Activated T-cell treated with anti-CD3 and anti-CD28 coated beads for 48 hours (primary cell): ENCODE measurements around the gene APP.
"Not testable (repeated sequence)": the region's sequence is repeated elsewhere in the genome, so short reads cannot be mapped to it uniquely, and the experiment has no call there.

Experiments used
- DNase-seq: peaks from one replicate; pipeline ENCODE4 v3.0.0-alpha.2; 2020; ENCODE audit warnings: low read depth

The APP gene

GRCh38 chr21:25938658-25939395 is 231.7 kb downstream of the APP start:
- DNase-seq = no peak

GRCh38 chr21:25936776-25937175 is 233.8 kb downstream of the APP start:
- DNase-seq = no peak

- no peak for DNase-seq
Measured at GRCh38 chr21:25934771-25935224, 235.8 kb downstream of the APP start.

DNA sequence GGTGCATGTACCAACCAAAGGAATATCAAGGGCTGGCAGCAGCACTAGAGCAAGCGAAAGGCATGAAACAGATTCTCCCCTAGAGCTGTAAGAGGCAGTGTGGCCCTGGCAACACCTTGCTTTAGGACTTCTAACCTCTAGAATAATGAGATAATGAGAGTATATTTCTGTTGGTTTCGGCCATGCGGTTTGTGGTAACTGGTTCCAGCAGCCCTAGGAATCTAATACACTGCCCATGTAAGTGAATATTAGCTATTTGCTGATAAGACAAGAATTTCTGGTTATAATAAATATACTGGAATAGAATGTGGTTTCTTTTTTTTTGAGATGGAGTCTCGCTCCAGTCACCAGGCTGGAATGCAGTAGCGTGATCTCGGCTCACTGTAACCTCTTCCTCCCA is 236.4 kb downstream of the APP start:
- no peak for DNase-seq

DNA sequence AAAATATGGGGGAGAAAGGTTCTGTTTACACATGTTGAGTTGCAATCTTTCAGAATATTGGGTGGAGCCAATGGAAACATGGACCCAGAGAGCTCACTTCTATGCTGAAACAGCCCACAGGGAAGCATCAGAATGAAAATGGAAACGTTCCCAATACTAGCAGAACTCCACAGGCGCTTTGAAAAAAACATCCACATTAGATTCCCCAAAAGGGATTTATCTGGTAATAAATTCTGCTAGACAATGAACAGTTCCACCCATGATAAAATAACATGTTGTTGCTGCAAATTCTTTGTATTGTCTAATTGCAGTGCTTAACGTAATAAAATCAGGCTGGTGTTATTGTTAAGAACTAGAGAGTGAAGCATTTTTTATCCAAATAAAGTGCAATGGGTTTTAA is 238.8 kb downstream of the APP start:
- DNase-seq = no peak

DNA sequence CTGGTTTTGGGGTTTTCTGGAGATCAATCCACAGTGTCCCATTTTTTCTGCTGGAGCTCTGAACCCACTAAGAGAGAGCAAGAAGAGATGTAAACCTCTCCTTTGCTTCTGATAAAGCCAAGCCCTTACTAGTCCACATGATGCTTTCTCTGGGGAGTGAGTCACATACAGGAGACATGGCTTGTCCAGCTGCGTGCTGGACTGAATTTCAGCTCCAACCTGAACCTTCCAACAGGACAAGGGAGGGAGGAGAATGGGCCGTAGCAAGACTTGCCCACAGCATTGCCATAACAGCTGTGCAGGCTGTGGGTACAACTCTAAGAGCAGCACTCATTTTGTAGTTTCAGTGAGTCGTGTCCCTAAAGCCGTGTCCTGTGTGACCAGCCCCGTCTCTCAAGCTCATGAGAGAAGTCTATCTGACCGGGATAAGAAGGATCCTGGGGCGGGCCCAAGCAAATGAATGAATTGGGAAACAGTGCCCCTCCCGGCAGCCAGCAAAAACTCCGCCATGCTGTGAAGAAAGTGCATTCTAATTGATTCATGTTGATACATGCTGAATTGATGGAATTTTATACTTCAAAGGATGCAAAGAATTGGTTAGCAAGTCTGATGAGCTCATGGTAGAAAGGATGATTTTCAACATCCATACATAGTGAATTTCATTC is 240.6 kb downstream of the APP start:
- no peak for DNase-seq

DNA sequence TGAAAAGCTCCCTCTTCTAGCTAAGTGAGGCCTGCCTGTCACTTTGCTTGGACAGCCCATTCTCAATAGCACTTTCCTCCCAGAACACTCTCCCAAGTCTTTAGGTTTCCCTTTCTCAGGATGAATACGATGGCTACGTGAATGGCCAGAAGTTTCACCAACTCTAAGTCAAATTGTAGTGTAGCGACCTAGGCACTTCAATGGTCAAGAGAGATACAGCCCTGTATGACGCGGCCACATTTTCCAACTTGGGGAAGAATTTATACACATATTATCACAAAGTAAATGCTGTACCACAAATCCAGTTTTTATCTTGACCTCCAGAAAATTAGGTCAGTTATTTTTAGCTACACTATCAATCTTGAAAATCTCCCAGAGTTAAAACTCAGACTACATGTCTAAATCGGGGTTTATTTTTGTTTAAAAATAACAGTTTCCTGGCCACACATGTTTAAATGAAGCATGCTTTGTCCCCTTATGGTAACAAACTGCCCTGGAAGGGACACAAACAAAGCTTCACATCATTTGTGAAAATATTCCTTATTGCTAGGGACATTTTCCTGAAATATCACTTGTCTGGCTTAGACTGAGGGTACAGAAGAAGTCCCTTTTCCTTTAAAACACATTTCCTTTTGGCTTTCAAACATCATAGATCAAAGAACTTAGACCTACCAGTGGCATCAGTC is 243.2 kb downstream of the APP start:
- DNase-seq = no peak

- no peak for DNase-seq
Measured at GRCh38 chr21:25925936-25926335, 244.6 kb downstream of the APP start.

DNA sequence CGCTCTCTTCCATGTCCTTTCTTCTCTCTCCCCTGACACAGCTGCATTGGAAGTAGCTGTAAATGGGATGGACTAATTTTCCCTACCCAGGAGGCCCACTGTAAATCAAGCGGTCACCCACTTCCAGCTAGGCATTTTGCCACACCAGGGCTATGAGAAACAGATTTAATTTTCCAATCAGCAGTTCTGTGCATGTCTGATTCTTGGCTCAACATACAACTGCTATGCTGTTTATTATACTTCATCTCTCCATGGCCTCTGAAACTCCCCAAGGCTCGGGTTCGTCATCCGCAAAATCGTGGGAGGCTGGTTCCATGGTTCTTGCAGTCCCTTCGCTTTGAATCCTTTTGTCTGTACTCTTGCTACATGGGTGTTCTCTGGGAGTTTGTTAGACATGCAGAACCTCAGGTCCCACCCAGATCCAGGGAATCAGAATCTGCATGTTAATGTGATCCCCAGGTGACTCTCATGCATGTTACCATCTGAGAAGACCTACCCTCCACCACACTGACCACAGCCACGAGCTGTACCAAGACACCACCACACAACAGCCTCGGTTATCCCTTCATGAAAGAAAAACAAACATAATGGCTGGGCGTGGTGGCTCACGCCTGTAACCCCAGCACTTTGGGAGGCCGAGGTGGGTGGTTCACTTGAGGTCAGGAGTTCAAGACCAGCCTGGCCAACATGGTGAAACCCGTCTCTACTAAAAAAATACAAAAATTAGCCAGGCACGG is 245.3 kb downstream of the APP start:
- DNase-seq = no peak

DNA sequence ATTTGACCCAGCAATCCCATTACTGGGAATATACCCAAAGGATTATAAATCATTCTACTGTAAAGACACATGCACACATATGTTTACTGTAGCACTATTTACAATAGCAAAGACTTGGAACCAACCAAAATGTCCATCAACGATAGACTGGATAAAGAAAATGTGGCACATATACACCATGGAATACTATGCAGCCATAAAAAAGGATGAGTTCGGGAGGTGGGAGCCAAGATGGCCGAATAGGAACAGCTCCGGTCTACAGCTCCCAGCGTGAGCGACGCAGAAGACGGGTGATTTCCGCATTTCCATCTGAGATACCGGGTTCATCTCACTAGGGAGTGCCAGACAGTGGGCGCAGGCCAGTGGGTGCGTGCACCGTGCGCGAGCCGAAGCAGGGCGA is 252.4 kb downstream of the APP start:
- not testable (repeated sequence) for DNase-seq

- DNase-seq = no peak
Measured at GRCh38 chr21:25916226-25916625, 254.3 kb downstream of the APP start.

DNA sequence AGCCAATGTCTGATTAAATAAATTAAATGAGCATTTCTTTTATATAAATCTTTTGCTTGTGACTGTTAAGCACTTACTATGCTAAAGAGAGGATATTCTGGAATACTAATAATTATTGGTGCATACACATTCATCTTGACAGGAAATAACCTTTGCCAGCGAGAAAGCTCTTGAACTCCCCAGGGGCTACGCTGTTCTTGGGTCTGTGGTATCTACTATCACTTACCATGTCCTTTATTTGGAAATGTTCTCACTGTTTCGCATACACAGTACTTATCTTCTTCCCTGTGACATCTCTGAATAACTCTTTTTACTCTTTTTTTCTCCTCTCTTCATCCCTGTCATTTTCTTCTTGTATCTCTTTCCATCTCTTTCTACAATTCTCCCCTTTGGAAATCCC is 257.1 kb downstream of the APP start:
- DNase-seq = no peak

GRCh38 chr21:25912402-25912746 is 258.2 kb downstream of the APP start:
- no peak for DNase-seq

- no peak for DNase-seq
Measured at GRCh38 chr21:25911730-25912401, 258.7 kb downstream of the APP start.

- no peak for DNase-seq
Measured at GRCh38 chr21:25910809-25911208, 259.8 kb downstream of the APP start.

DNA sequence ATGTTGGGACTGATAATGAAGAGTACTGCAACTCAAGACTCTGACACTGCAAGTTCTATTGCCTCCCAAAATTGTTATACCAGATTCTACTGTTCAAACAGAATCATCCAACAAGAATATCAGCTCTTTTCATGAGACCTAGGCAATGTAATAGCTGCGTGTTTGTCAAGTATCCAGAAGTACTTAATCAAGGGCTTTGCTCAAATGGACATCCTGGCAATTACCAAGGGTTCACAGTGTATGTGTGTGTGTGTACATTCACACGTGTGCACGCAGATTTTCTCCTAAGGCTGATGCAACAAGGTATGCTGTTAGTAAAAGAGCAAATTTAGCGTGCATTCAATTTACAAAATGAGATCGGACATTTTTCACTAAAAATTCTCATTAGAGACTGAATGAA is 261.2 kb downstream of the APP start:
- no peak for DNase-seq

DNA sequence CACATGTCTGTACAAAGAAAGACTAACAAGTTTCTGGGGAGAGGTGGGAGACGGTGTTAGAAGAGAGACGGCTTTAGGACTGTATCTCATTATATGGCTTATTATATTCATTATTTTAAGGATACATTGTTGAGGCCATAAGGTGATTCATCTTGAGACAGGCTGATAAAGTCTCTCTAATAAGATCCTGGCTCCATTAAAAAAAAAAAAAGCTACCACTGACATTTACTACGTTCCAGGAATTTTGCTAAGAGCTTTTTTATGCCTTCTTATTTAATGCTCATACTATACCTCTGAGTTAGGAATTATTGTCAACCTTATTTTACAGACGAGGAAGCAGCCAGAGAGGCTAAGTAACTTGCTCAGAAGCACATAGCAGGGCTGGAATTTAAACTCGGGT is 262.1 kb downstream of the APP start:
- DNase-seq = no peak

DNA sequence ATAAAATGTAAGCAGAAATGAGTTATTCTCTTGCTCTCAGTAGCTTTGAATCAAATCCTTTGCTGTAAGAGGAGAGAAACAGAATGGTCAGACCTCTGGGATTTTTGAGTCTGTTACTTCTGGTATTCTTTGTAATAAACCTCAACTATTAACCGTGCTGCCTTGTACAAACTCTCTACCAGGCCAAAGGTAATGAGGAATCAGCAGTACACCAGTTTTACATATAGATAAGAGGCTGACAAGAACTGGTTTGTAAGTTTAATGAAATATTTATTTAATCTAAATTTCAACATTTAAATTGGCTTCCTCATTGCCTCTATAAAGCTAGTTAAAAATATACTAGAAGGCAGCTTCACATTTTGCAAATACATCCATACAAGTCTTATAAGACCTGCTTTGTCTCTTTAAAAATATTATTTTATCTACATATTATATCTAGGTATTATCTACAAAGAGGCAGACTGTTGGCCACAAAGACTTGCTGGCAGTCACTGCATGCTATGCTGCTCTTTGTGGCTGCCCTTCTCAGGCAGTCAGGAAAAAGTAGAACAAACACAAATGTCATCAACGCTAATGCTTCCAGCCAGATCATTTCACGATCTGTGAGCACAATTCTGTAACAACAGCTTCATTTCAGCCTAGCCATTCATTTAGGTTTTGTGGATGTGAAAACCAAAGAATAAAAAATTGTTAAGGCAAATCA is 262.8 kb downstream of the APP start:
- no peak for DNase-seq

DNA sequence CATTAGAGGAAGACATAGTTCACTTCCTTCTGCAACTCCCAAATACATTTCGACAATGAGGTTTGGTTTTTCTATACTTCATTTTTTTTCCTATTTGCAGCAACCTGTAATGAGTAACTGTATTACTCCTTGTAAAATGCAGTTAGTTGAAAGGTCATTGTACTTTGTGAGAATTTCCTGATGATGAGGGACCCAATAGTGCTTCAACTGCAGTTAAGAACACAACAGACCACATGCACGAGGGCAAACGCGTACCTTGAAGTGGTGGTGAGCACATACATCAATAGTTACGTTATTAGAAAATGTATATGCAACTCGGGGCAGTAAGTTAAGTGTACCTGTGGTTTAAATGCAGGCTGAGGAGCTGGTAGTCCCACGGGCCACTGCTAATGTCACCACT is 264.0 kb downstream of the APP start:
- no peak for DNase-seq

DNA sequence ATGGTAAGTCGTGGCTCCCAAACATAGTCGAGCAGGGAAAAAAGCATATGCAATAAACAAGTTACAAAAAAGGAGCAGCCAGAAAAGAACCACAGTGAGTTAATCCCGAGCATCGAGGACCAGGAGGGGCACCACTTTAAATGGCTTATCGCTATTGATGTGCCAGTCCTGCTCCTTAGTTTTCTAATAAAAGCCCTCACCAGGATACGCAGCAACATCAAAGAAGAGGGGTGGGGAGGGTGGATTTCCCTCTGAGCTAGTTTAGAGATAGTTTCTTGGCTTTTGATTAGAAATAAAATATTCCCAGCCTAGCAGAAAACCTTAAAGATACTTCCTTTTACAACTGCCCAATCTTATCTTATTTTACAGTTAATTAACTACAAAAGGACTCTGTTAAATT is 265.4 kb downstream of the APP start:
- DNase-seq = no peak

- DNase-seq = no peak
Measured at GRCh38 chr21:25904044-25904695, 266.4 kb downstream of the APP start.
